HG03066 (cell line): ENCODE results near the gene MFGE8.
A peak's percentile ranks its signal among the peaks of the same experiment; 100 is the strongest.
"Not testable (repeated sequence)": the region's sequence is repeated elsewhere in the genome, so short reads cannot be mapped to it uniquely, and the experiment has no call there.

Experiments
- ATAC-seq: cut with Tn5 transposase; IDR thresholded peaks from one replicate; pipeline ENCODE4 v1.9.1; 2021; ENCODE audit warnings: low read depth; ENCODE audit not compliant: unreplicated experiment

The MFGE8 gene

GRCh38 chr15:88913017-88913849 lies at the start of gene MFGE8:
Gene MFGE8 (minus strand): TSS chr15:88913379. CDS start chr15:88913319, 60 bp downstream.
- peak; percentile 79 for ATAC-seq

GRCh38 chr15:88959445-88959844 lies 46.3 kb upstream of the MFGE8 start:
- no peak for ATAC-seq

- no peak for ATAC-seq
Measured at GRCh38 chr15:88956906-88957305, 43.7 kb upstream of the MFGE8 start.

- ATAC-seq: no peak
Measured at GRCh38 chr15:88956263-88956662, 43.1 kb upstream of the MFGE8 start.

- no peak for ATAC-seq
Measured at GRCh38 chr15:88954431-88955277, 41.5 kb upstream of the MFGE8 start.

GRCh38 chr15:88950600-88951160 lies 37.5 kb upstream of the MFGE8 start:
- ATAC-seq: no peak

GRCh38 chr15:88949734-88950400 lies 36.7 kb upstream of the MFGE8 start:
- ATAC-seq: peak; percentile 74

- no peak for ATAC-seq
Measured at GRCh38 chr15:88940110-88940675, 27.0 kb upstream of the MFGE8 start.

- no peak for ATAC-seq
Measured at GRCh38 chr15:88939486-88939806, 26.3 kb upstream of the MFGE8 start.

- no peak for ATAC-seq
Measured at GRCh38 chr15:88938802-88939485, 25.8 kb upstream of the MFGE8 start.

- ATAC-seq: not testable (repeated sequence)
Measured at GRCh38 chr15:88934449-88934848, 21.3 kb upstream of the MFGE8 start.

- no peak for ATAC-seq
Measured at GRCh38 chr15:88932875-88933330, 19.7 kb upstream of the MFGE8 start.

- no peak for ATAC-seq
Measured at GRCh38 chr15:88932271-88932874, 19.2 kb upstream of the MFGE8 start.

GRCh38 chr15:88930579-88930978 lies 17.4 kb upstream of the MFGE8 start:
- ATAC-seq: no peak

GRCh38 chr15:88929358-88930098 lies 16.3 kb upstream of the MFGE8 start:
- not testable (repeated sequence) for ATAC-seq

GRCh38 chr15:88928192-88928591 lies 15.0 kb upstream of the MFGE8 start:
- not testable (repeated sequence) for ATAC-seq

GRCh38 chr15:88925648-88926047 lies 12.5 kb upstream of the MFGE8 start:
- not testable (repeated sequence) for ATAC-seq

- not testable (repeated sequence) for ATAC-seq
Measured at GRCh38 chr15:88920892-88921435, 7.8 kb upstream of the MFGE8 start.
